ENCODE results near the gene MRPL20. TPM values are rescaled to one million over a fixed set of nuclear protein-coding genes. Genes with fewer than 3 reads are reported as not detected.

MRPL20 gene
- total and polyA plus RNA-seq, 9 of the 15 experiments (the other 6 are each of a cell fraction or from before 2014, with no cell fraction given): 180 to 671 (median 229) TPM

- TF ChIP-seq ZMIZ1 (IDR thresholded peaks at IDR 0.05; ENCODE audit: low read depth in 2 of 2, low read length in 2 of 2): no peak
- no peak for TF ChIP-seq ILF3 (IDR thresholded peaks at IDR 0.05; ENCODE audit: borderline replicate concordance)
- no peak for TF ChIP-seq SETDB1 (IDR thresholded peaks at IDR 0.05; ENCODE audit: low read length)
- TF ChIP-seq KLF13 (tag; IDR thresholded peaks at IDR 0.05; ENCODE audit: borderline replicate concordance, low read depth): no peak; the same call in 1 of the 2 replicates
- no peak for TF ChIP-seq ZNF23 (CRISPR knock-in tag; IDR thresholded peaks at IDR 0.05)
- no peak for TF ChIP-seq ZFPM2 (CRISPR knock-in tag; IDR thresholded peaks at IDR 0.05)
- 0 out of 4 replicates have a peak, but pooled peaks of 1 of the 2 experiments have one; percentile 65 for TF ChIP-seq MLX (CRISPR knock-in tag; conservative IDR thresholded peaks at IDR 0.05)
- peak; percentile 97 for TF ChIP-seq MYC (IDR thresholded peaks at IDR 0.05; ENCODE audit: low read depth, low read length)
- peak; percentile 87; the same call in 1 of the 2 replicates for TF ChIP-seq MYC (CRISPR knock-in tag; IDR thresholded peaks at IDR 0.05; ENCODE audit: borderline replicate concordance, low read depth)
- no peak for TF ChIP-seq ZNF395 (CRISPR knock-in tag; IDR thresholded peaks at IDR 0.05)
- no peak for TF ChIP-seq POLR2AphosphoS2 (IDR thresholded peaks at IDR 0.05; ENCODE audit: low read length)
- TF ChIP-seq ZNF165 (CRISPR knock-in tag; IDR thresholded peaks at IDR 0.05; ENCODE audit: borderline replicate concordance): no peak
- TF ChIP-seq KLF10 (CRISPR knock-in tag; IDR thresholded peaks at IDR 0.05): no peak
- no peak for TF ChIP-seq CBFA2T2 (conservative IDR thresholded peaks at IDR 0.05)
- TF ChIP-seq ZNF280B (CRISPR knock-in tag; IDR thresholded peaks at IDR 0.05): no peak
- peak in 1 of 2 experiments; percentile 77; a peak in 1 of 4 replicates for TF ChIP-seq TEAD1 (CRISPR knock-in tag; IDR thresholded peaks at IDR 0.05)
- TF ChIP-seq ESRRB (CRISPR knock-in tag; IDR thresholded peaks at IDR 0.05; ENCODE audit: borderline replicate concordance): no peak
- no peak for TF ChIP-seq ZNF785 (CRISPR knock-in tag; IDR thresholded peaks at IDR 0.05)
- TF ChIP-seq ARNT (IDR thresholded peaks at IDR 0.05): no peak
- TF ChIP-seq MTA2 (IDR thresholded peaks at IDR 0.05; ENCODE audit: low read depth): no peak
- TF ChIP-seq WHSC1 (IDR thresholded peaks at IDR 0.05; ENCODE audit: low read length): no peak
These were observed 34.2 kb upstream of the MRPL20 start (continued) for GRCh38 chr1:1441002-1441888.
